GM19035 (cell line): ENCODE results near the gene HCRT.
"Not testable (repeated sequence)": the region's sequence is repeated elsewhere in the genome, so short reads cannot be mapped to it uniquely, and the experiment has no call there.

ENCODE experiments used
- ATAC-seq: cut with Tn5 transposase; IDR thresholded peaks from one replicate; pipeline ENCODE4 v1.9.1; 2021; ENCODE audit not compliant: unreplicated experiment

The HCRT gene

GRCh38 chr17:42184713-42185620, at the start of gene HCRT:
Gene HCRT, minus strand, starts transcription at chr17:42185452. Its CDS starts 87 bp downstream, at chr17:42185365.
- ATAC-seq: no peak

GRCh38 chr17:42233994-42234393, 48.7 kb upstream of the HCRT start:
- no peak for ATAC-seq

- ATAC-seq: no peak
Measured at GRCh38 chr17:42233156-42233555, 47.9 kb upstream of the HCRT start.

GRCh38 chr17:42230225-42230624, 45.0 kb upstream of the HCRT start:
- no peak for ATAC-seq

GRCh38 chr17:42227849-42228700, 42.8 kb upstream of the HCRT start:
- ATAC-seq: no peak

GRCh38 chr17:42225646-42226045, 40.4 kb upstream of the HCRT start:
- no peak for ATAC-seq

GRCh38 chr17:42224651-42225050, 39.4 kb upstream of the HCRT start:
- ATAC-seq: no peak

- ATAC-seq: no peak
Measured at GRCh38 chr17:42221886-42222745, 36.9 kb upstream of the HCRT start.

- not testable (repeated sequence) for ATAC-seq
Measured at GRCh38 chr17:42219280-42219679, 34.0 kb upstream of the HCRT start.

GRCh38 chr17:42214156-42214555, 28.9 kb upstream of the HCRT start:
- no peak for ATAC-seq

- no peak for ATAC-seq
Measured at GRCh38 chr17:42212382-42212781, 27.1 kb upstream of the HCRT start.

- not testable (repeated sequence) for ATAC-seq
Measured at GRCh38 chr17:42211921-42212341, 26.7 kb upstream of the HCRT start.

GRCh38 chr17:42210046-42210445, 24.8 kb upstream of the HCRT start:
- ATAC-seq: no peak

- not testable (repeated sequence) for ATAC-seq
Measured at GRCh38 chr17:42206153-42206612, 20.9 kb upstream of the HCRT start.

- ATAC-seq: no peak
Measured at GRCh38 chr17:42203354-42203753, 18.1 kb upstream of the HCRT start.

GRCh38 chr17:42202696-42203095, 17.4 kb upstream of the HCRT start:
- no peak for ATAC-seq

GRCh38 chr17:42202159-42202558, 16.9 kb upstream of the HCRT start:
- ATAC-seq: no peak

- no peak for ATAC-seq
Measured at GRCh38 chr17:42201458-42201772, 16.2 kb upstream of the HCRT start.

GRCh38 chr17:42200706-42201457, 15.6 kb upstream of the HCRT start:
- ATAC-seq: no peak

GRCh38 chr17:42199416-42200011, 14.3 kb upstream of the HCRT start:
- no peak for ATAC-seq
